Gastrocnemius medialis (tissue), 4 donors: ENCODE data around the gene CAP1. TPM values are rescaled to one million over a fixed set of nuclear protein-coding genes. Genes with fewer than 3 reads are reported as not detected.
"Not testable (repeated sequence)": the region's sequence is repeated elsewhere in the genome, so short reads cannot be mapped to it uniquely, and the experiment has no call there.

ENCODE experiments used
- ATAC-seq, 2 donors: fragments of 150-250 bp; one replicate each; pipeline ENCODE4 v1.9.1; 2016
- DNase-seq, 2 donors: peaks; one replicate each; pipeline ENCODE4 v3.0.0-alpha.2; 2019
- H3K27ac ChIP-seq, 4 donors: fragments of 200-600 bp; sonication (generic); 1 replicate in 1 of 4; 2 replicates in 3 of 4; pipeline ENCODE4 v1.5.1; 2016 to 2018; ENCODE audit warnings: mild to moderate bottlenecking in 2 of 4, moderate library complexity in 1 of 4
- H3K27me3 ChIP-seq, 3 donors: fragments of 200-600 bp; sonication (generic) in 2 of 3; 1 replicate in 1 of 3; 2 replicates in 2 of 3; pipeline versions ENCODE4 v1.5.1 to v1.6.0; 2016 to 2019; ENCODE audit warnings: mild to moderate bottlenecking in 1 of 3, moderate library complexity in 1 of 3
- H3K36me3 ChIP-seq, 2 donors: fragments of 200-600 bp; sonication (generic) in 1 of 2; one replicate each; pipeline ENCODE4 v1.5.1; 2017 to 2018
- H3K4me1 ChIP-seq, 2 donors: fragments of 200-600 bp; sonication (generic) in 1 of 2; one replicate each; pipeline ENCODE4 v1.5.1; 2016 to 2017; ENCODE audit warnings: mild to moderate bottlenecking in 2 of 2
- H3K4me3 ChIP-seq, 4 donors: fragments of 200-600 bp; sonication (generic) in 3 of 4; 1 replicate in 1 of 4; 2 replicates in 3 of 4; pipeline ENCODE4 v1.5.1; 2016 to 2019; ENCODE audit warnings: mild to moderate bottlenecking in 2 of 4
- H3K9me3 ChIP-seq, 3 donors: fragments of 200-600 bp; sonication (generic) in 2 of 3; 1 replicate in 1 of 3; 2 replicates in 2 of 3; pipeline ENCODE4 v1.5.1; 2016 to 2019
- CTCF ChIP-seq, 5 experiments: fragments of 450-650 bp in 3 of 5; fragments of 200-600 bp in 2 of 5; sonication (generic) in 2 of 5; IDR thresholded peaks in 4 of 5; conservative IDR thresholded peaks in 1 of 5; 1 replicate in 4 of 5; 2 replicates in 1 of 5; pipeline ENCODE4 v1.5.1; 2016 to 2019; ENCODE audit warnings: antibody characterized with exemption in 5 of 5, mild to moderate bottlenecking in 3 of 5, moderate library complexity in 3 of 5
- POLR2A ChIP-seq, 2 donors: fragments of 450-650 bp; IDR thresholded peaks; one replicate each; pipeline ENCODE4 v1.6.1; 2017; ENCODE audit warnings: antibody characterized with exemption in 2 of 2, mild to moderate bottlenecking in 2 of 2, moderate library complexity in 2 of 2
- in situ Hi-C, 4 donors: fragments of 200-750 bp; cut with MboI; loops; one replicate each; pipeline versions ENCODE4 v1.15.0 to v1.8.0; 2017; ENCODE audit warnings: low sequenced_read_pairs in 4 of 4
- intact Hi-C: fragments of 100-400 bp; cut with DNase I; formaldehyde crosslinking; loops from one replicate; pipeline ENCODE4 v1.15.1; 2023; ENCODE audit warnings: low total_unique reads
- total RNA-seq, 4 donors: library from RNA; depleted of rRNA; stranded (reverse); fragments of >200 nt; gene quantifications; one replicate each; pipeline versions ENCODE4 v1.1.0 to v1.2.3, GENCODE V29; 2016

CAP1 gene
- total RNA-seq, 4 donors from 2014 or later: 35.5 to 67.0 (median 48.7) TPM

- no peaks in the 10 kb centered on the region for H3K4me1 ChIP-seq
- no peaks in the 10 kb centered on the region for H3K27me3 ChIP-seq
- H3K9me3 ChIP-seq: no peaks in the 10 kb centered on the region
- in situ Hi-C loops (no loop called here), intact Hi-C loops (no loop called here)
- no peaks in the 10 kb centered on the region for H3K36me3 ChIP-seq
- no peak for TF ChIP-seq CTCF (IDR thresholded peaks at IDR 0.05 in 4 of 5, conservative IDR thresholded peaks at IDR 0.05 in 1 of 5)
- TF ChIP-seq POLR2A (IDR thresholded peaks at IDR 0.05): no peak
- DNase-seq (no peak), ATAC-seq (no peak)
- H3K4me3 ChIP-seq: no peak overlapping the region
- H3K27ac ChIP-seq: no peak overlapping the region
Observed at GRCh38 chr1:39996396-39997004, 44.0 kb upstream of the CAP1 start.

- H3K4me1 ChIP-seq: no peaks in the 10 kb centered on the region
- H3K9me3 ChIP-seq: no peaks in the 10 kb centered on the region
- no peak for TF ChIP-seq CTCF (IDR thresholded peaks at IDR 0.05 in 4 of 5, conservative IDR thresholded peaks at IDR 0.05 in 1 of 5)
- TF ChIP-seq POLR2A (IDR thresholded peaks at IDR 0.05): no peak
- intact Hi-C loops: no loop called here
- H3K4me3 ChIP-seq: no peak overlapping the region
- H3K36me3 ChIP-seq: no peaks in the 10 kb centered on the region
- no peaks in the 10 kb centered on the region for H3K27me3 ChIP-seq
- in situ Hi-C loops: no loop called here
- DNase-seq (no peak), ATAC-seq (no peak)
- no peak overlapping the region for H3K27ac ChIP-seq
Observed at GRCh38 chr1:40001456-40001855, 39.1 kb upstream of the CAP1 start.

GRCh38 chr1:40003156-40004093, 37.1 kb upstream of the CAP1 start:
- in situ Hi-C loops: no loop called here
- ATAC-seq (no peak), DNase-seq (no peak)

GRCh38 chr1:40004857-40005256, 35.7 kb upstream of the CAP1 start:
- Histone ChIP-seq H3K9me3 (no peaks in the 10 kb centered on the region), H3K27me3 (peaks cover 0 to 2% (median 0%) of the 10 kb centered on the region in 3 donors), H3K4me1 (no peaks in the 10 kb centered on the region), H3K4me3 (no peak overlapping the region), H3K36me3 (no peaks in the 10 kb centered on the region), H3K27ac (no peak overlapping the region)
- in situ Hi-C loops: no loop called here
- no peak for DNase-seq
- intact Hi-C loops: no loop called here
- ATAC-seq: no peak
- no peak for TF ChIP-seq CTCF (IDR thresholded peaks at IDR 0.05 in 4 of 5, conservative IDR thresholded peaks at IDR 0.05 in 1 of 5)
- no peak for TF ChIP-seq POLR2A (IDR thresholded peaks at IDR 0.05)

More at GRCh38 chr1:40003156-40004093, 37.1 kb upstream of the CAP1 start:
- TF ChIP-seq POLR2A (IDR thresholded peaks at IDR 0.05): no peak
- TF ChIP-seq CTCF (IDR thresholded peaks at IDR 0.05 in 4 of 5, conservative IDR thresholded peaks at IDR 0.05 in 1 of 5): no peak
- Histone ChIP-seq H3K27ac (no peak overlapping the region), H3K9me3 (no peaks in the 10 kb centered on the region), H3K4me1 (no peaks in the 10 kb centered on the region), H3K4me3 (no peak overlapping the region), H3K36me3 (no peaks in the 10 kb centered on the region), H3K27me3 (peaks cover 0 to 2% (median 0%) of the 10 kb centered on the region in 3 donors)
- intact Hi-C loops: no loop called here

- H3K4me3 ChIP-seq, in situ Hi-C loops, ATAC-seq, H3K36me3 ChIP-seq, intact Hi-C loops, H3K4me1 ChIP-seq, DNase-seq, H3K9me3 ChIP-seq, H3K27ac ChIP-seq, H3K27me3 ChIP-seq: not testable (repeated sequence)
Observed at GRCh38 chr1:40007481-40008034, 33.0 kb upstream of the CAP1 start.
